ENCODE data around the gene EXOC6B. TPM values are rescaled to one million over a fixed set of nuclear protein-coding genes. Genes with fewer than 3 reads are reported as not detected.

Gene EXOC6B
- total and polyA plus RNA-seq, 10 of the 15 experiments (the other 5 are each of a cell fraction or from before 2014, with no cell fraction given), result 0.23 to 2.2 (median 1.2) TPM

GRCh38 chr2:72180351-72180750 lies 645.5 kb downstream of the EXOC6B start:
- RAD21 ChIA-PET (ENCODE audit: unreplicated experiment), result no interaction called here
- Histone ChIP-seq H2AFZ (ENCODE audit: control insufficient read depth, low read depth, low read length) (no peak overlapping the region), H3K27me3 (replicated peaks in 1 of 2; ENCODE audit: control insufficient read depth in 2 of 2, insufficient read depth in 2 of 2, low read length in 1 of 2) (no peaks in the 10 kb centered on the region), H3K9me3 (replicated peaks; ENCODE audit: control insufficient read depth, insufficient read depth, low read length) (no peaks in the 10 kb centered on the region), H4K20me1 (ENCODE audit: control insufficient read depth, insufficient read depth) (no peaks in the 10 kb centered on the region), H3K4me1 (ENCODE audit: control insufficient read depth, insufficient read depth, low read length) (no peaks in the 10 kb centered on the region), H3K36me3 (ENCODE audit: control insufficient read depth in 2 of 2, insufficient read depth in 2 of 2, low read length in 1 of 2) (no peaks in the 10 kb centered on the region), H3K4me2 (ENCODE audit: control insufficient read depth, insufficient read depth) (no peak overlapping the region), H3K4me3 (no peak overlapping the region), H3K27ac (ENCODE audit: control insufficient read depth, insufficient read depth) (no peak overlapping the region), H3K9ac (ENCODE audit: control insufficient read depth, insufficient read depth, low read length) (no peak overlapping the region), H3K79me2 (ENCODE audit: control insufficient read depth, insufficient read depth, low read length) (no peaks in the 10 kb centered on the region)
- BruUV-seq (replicated peaks), result no TSS peak
- intact Hi-C loops (cut with micrococcal nuclease; ENCODE audit: unreplicated experiment) (no loop called here), in situ Hi-C loops (cut with MboI) (no loop called here)
- TF ChIP-seq ZNF622 (IDR thresholded peaks at IDR 0.05) (no peak), ZBED1 (IDR thresholded peaks at IDR 0.05; ENCODE audit: borderline replicate concordance) (no peak), ZBTB11 (CRISPR knock-in tag; IDR thresholded peaks at IDR 0.05) (no peak)
- ATAC-seq, result no peak
- DNase-seq (ENCODE audit: low read depth, low spot score), result no peak
- SMC1A ChIA-PET (ENCODE audit: uncharacterized antibody, unreplicated experiment), result no interaction called here
- CTCF ChIA-PET, result no interaction called here
- no peak for FAIRE-seq
- WGBS (ENCODE audit: insufficient coverage, insufficient replicate concordance, low lambda C conversion rate, missing lambda C conversion rate), result 8% methylated on average over 1 of the region's 1 CpG
- POLR2A ChIA-PET, result no interaction called here

DNA sequence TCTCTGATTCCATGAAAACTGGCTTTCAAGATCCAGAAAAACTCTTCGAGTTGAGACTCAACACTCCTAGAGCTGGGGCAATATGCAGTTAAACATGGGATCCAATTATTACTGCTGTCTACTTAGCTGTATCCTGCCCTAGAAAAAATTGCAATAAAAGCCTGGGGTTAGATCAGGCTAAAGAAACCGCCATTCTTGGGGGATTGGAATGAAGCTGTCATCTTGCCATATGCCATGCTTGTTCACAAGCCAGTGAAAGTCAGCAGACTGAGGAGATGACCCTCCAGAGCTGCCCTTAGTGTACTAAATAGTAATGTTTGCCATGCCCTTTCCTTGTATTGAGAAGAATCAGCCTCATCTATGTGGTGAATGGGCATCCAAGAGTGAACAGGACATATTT lies 647.3 kb downstream of the EXOC6B start:
- BruUV-seq (replicated peaks), result no TSS peak
- SMC1A ChIA-PET (ENCODE audit: uncharacterized antibody, unreplicated experiment), result no interaction called here
- Histone ChIP-seq H3K4me3 (no peak overlapping the region), H3K79me2 (ENCODE audit: control insufficient read depth, insufficient read depth, low read length) (no peaks in the 10 kb centered on the region), H3K27ac (ENCODE audit: control insufficient read depth, insufficient read depth) (no peak overlapping the region), H3K9me3 (replicated peaks; ENCODE audit: control insufficient read depth, insufficient read depth, low read length) (no peaks in the 10 kb centered on the region), H4K20me1 (ENCODE audit: control insufficient read depth, insufficient read depth) (no peaks in the 10 kb centered on the region), H3K27me3 (replicated peaks in 1 of 2; ENCODE audit: control insufficient read depth in 2 of 2, insufficient read depth in 2 of 2, low read length in 1 of 2) (no peaks in the 10 kb centered on the region), H3K9ac (ENCODE audit: control insufficient read depth, insufficient read depth, low read length) (no peak overlapping the region), H3K36me3 (ENCODE audit: control insufficient read depth in 2 of 2, insufficient read depth in 2 of 2, low read length in 1 of 2) (no peaks in the 10 kb centered on the region), H3K4me1 (ENCODE audit: control insufficient read depth, insufficient read depth, low read length) (no peaks in the 10 kb centered on the region), H2AFZ (ENCODE audit: control insufficient read depth, low read depth, low read length) (no peak overlapping the region), H3K4me2 (ENCODE audit: control insufficient read depth, insufficient read depth) (no peak overlapping the region)
- 15% methylated on average over 2 of the region's 2 CpGs for WGBS (ENCODE audit: insufficient coverage, insufficient replicate concordance, low lambda C conversion rate, missing lambda C conversion rate)
- no peak for FAIRE-seq
- no peak for ATAC-seq
- no peak for DNase-seq (ENCODE audit: low read depth, low spot score)
- no peak for TF ChIP-seq DPF2 (IDR thresholded peaks at IDR 0.05)
- TF ChIP-seq IKZF2 (IDR thresholded peaks at IDR 0.05), result no peak
- TF ChIP-seq SRF (IDR thresholded peaks at IDR 0.05; ENCODE audit: low read depth in 2 of 2, low read length in 2 of 2), result no peak
- no peak for TF ChIP-seq CEBPB (IDR thresholded peaks at IDR 0.05; ENCODE audit: borderline replicate concordance in 1 of 2, low read depth in 2 of 2, low read length in 2 of 2)
- no peak for TF ChIP-seq STAT3 (IDR thresholded peaks at IDR 0.05; ENCODE audit: low read depth, low read length)
- TF ChIP-seq BRCA1 (IDR thresholded peaks at IDR 0.05; ENCODE audit: low read depth, low read length), result no peak
- TF ChIP-seq, protein P1, sequence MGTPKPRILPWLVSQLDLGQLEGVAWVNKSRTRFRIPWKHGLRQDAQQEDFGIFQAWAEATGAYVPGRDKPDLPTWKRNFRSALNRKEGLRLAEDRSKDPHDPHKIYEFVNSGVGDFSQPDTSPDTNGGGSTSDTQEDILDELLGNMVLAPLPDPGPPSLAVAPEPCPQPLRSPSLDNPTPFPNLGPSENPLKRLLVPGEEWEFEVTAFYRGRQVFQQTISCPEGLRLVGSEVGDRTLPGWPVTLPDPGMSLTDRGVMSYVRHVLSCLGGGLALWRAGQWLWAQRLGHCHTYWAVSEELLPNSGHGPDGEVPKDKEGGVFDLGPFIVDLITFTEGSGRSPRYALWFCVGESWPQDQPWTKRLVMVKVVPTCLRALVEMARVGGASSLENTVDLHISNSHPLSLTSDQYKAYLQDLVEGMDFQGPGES (IDR thresholded peaks at IDR 0.05), result no peak
- TF ChIP-seq CREB1 (IDR thresholded peaks at IDR 0.05; ENCODE audit: low read depth), result no peak
- TF ChIP-seq BACH1 (IDR thresholded peaks at IDR 0.05; ENCODE audit: borderline replicate concordance), result no peak
- no peak for TF ChIP-seq CREM (IDR thresholded peaks at IDR 0.05; ENCODE audit: low read depth)
- no peak for TF ChIP-seq RELA (IDR thresholded peaks at IDR 0.05; ENCODE audit: borderline replicate concordance, partially characterized antibody)
- intact Hi-C loops (cut with micrococcal nuclease; ENCODE audit: unreplicated experiment), result no loop called here
- RAD21 ChIA-PET (ENCODE audit: unreplicated experiment), result no interaction called here
- in situ Hi-C loops (cut with MboI), result no loop called here
- POLR2A ChIA-PET, result no interaction called here
- CTCF ChIA-PET, result no interaction called here

All from GM12878 (cell line).